ENCODE data around the gene CAV2. TPM values are rescaled to one million over a fixed set of nuclear protein-coding genes. Genes with fewer than 3 reads are reported as not detected.

Gene CAV2
- total RNA-seq, 1 experiment from 2014 or later: 286 TPM

DNA sequence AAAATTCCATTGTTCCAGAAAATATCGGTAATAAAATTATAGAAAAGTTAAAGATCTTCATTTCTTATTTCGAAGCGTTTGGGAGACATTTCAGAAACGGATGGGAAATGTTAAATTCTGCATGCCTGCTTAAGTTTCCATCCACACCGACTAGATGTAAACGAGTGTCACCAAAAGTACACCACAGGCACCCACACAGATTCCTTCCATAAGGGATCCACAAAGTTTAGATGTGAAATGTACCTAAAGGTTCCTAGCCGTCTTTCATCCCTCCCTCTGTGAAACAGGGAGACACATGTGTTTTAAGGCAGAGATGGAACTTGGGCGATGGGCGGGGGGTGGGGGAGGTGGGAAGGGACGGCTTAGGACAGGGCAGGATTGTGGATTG lies 24.7 kb downstream of the CAV2 start:
- Histone ChIP-seq H3K9me3 (ENCODE audit: low read depth, low read length, poor library complexity, severe bottlenecking) (no peaks in the 10 kb centered on the region), H3K4me3 (ENCODE audit: low read depth, low read length, poor library complexity, severe bottlenecking) (peak overlapping the region; percentile 90), H3K27ac (ENCODE audit: low read depth, low read length, poor library complexity, severe bottlenecking) (peak overlapping the region; percentile 100), H3K4me1 (ENCODE audit: insufficient read depth, low read length, poor library complexity, severe bottlenecking) (peaks cover 48% of the 10 kb centered on the region), H3K36me3 (ENCODE audit: insufficient read depth, low read length, poor library complexity, severe bottlenecking) (peaks cover 30% of the 10 kb centered on the region), H3K27me3 (replicated peaks; ENCODE audit: insufficient read depth, low read depth, low read length, poor library complexity) (no peaks in the 10 kb centered on the region)
- no TSS peak for BruUV-seq (replicated peaks)
- intact Hi-C loops (cut with micrococcal nuclease; ENCODE audit: unreplicated experiment): loop anchor here (5.0 kb wide), 2 partner anchors 82 to 352 kb away; no protein-coding TSS in a partner anchor
- TF ChIP-seq, protein P1, sequence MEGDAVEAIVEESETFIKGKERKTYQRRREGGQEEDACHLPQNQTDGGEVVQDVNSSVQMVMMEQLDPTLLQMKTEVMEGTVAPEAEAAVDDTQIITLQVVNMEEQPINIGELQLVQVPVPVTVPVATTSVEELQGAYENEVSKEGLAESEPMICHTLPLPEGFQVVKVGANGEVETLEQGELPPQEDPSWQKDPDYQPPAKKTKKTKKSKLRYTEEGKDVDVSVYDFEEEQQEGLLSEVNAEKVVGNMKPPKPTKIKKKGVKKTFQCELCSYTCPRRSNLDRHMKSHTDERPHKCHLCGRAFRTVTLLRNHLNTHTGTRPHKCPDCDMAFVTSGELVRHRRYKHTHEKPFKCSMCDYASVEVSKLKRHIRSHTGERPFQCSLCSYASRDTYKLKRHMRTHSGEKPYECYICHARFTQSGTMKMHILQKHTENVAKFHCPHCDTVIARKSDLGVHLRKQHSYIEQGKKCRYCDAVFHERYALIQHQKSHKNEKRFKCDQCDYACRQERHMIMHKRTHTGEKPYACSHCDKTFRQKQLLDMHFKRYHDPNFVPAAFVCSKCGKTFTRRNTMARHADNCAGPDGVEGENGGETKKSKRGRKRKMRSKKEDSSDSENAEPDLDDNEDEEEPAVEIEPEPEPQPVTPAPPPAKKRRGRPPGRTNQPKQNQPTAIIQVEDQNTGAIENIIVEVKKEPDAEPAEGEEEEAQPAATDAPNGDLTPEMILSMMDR (conservative IDR thresholded peaks at IDR 0.05; ENCODE audit: low read depth, low read length): no peak
- no peak for TF ChIP-seq EZH2 (IDR thresholded peaks at IDR 0.05; ENCODE audit: borderline replicate concordance, low read depth, low read length, poor library complexity, severe bottlenecking)
- ChIA-PET CTCF (no interaction called here), POLR2A (ENCODE audit: low non-redundant PET) (no interaction called here)
- DNase-seq (ENCODE audit: low spot score): no peak

DNA sequence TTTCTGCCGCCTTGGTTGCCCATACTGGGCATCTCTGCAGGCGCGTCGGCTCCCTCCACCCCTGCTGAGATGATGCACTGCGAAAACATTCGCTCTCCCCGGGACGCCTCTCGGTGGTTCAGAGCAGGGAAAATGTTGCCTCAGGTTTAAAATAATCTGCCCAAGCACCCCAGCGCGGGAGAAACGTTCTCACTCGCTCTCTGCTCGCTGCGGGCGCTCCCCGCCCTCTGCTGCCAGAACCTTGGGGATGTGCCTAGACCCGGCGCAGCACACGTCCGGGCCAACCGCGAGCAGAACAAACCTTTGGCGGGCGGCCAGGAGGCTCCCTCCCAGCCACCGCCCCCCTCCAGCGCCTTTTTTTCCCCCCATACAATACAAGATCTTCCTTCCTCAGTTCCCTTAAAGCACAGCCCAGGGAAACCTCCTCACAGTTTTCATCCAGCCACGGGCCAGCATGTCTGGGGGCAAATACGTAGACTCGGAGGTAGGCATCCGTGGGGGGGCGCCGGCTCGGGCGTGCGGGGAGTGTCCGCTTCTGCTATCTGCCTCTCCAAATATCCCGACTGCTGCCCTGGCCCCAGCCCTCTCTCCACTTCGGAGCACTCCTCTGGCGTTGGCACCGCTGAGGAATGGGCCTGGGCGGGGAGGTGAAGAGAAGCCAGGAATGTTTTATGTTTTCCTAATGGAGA lies 25.2 kb downstream of the CAV2 start, which contains the start of gene CAV1:
Gene CAV1, plus strand, starts transcription at position 428 of the 689 bp plus-strand sequence. Its CDS starts 27 bp downstream, at position 455.
- TF ChIP-seq, protein P1 (conservative IDR thresholded peaks at IDR 0.05; ENCODE audit: low read depth, low read length): no peak; the same call in 1 of the 2 replicates
- no peak for TF ChIP-seq EZH2 (IDR thresholded peaks at IDR 0.05; ENCODE audit: borderline replicate concordance, low read depth, low read length, poor library complexity, severe bottlenecking)
- BruUV-seq (replicated peaks): no TSS peak
- Histone ChIP-seq H3K36me3 (ENCODE audit: insufficient read depth, low read length, poor library complexity, severe bottlenecking) (peaks cover 36% of the 10 kb centered on the region), H3K9me3 (ENCODE audit: low read depth, low read length, poor library complexity, severe bottlenecking) (no peaks in the 10 kb centered on the region), H3K27ac (ENCODE audit: low read depth, low read length, poor library complexity, severe bottlenecking) (peak within 1 kb of the TSS; percentile 100), H3K4me1 (ENCODE audit: insufficient read depth, low read length, poor library complexity, severe bottlenecking) (peaks cover 43% of the 10 kb centered on the region), H3K27me3 (replicated peaks; ENCODE audit: insufficient read depth, low read depth, low read length, poor library complexity) (no peaks in the 10 kb centered on the region), H3K4me3 (ENCODE audit: low read depth, low read length, poor library complexity, severe bottlenecking) (peak within 1 kb of the TSS; percentile 90)
- intact Hi-C loops (cut with micrococcal nuclease; ENCODE audit: unreplicated experiment): loop anchor here (5.0 kb wide), 2 partner anchors 82 to 352 kb away; no protein-coding TSS in a partner anchor
- ChIA-PET POLR2A (ENCODE audit: low non-redundant PET) (no interaction called here), CTCF (no interaction called here)
- DNase-seq (ENCODE audit: low spot score): peak; percentile 99

DNA sequence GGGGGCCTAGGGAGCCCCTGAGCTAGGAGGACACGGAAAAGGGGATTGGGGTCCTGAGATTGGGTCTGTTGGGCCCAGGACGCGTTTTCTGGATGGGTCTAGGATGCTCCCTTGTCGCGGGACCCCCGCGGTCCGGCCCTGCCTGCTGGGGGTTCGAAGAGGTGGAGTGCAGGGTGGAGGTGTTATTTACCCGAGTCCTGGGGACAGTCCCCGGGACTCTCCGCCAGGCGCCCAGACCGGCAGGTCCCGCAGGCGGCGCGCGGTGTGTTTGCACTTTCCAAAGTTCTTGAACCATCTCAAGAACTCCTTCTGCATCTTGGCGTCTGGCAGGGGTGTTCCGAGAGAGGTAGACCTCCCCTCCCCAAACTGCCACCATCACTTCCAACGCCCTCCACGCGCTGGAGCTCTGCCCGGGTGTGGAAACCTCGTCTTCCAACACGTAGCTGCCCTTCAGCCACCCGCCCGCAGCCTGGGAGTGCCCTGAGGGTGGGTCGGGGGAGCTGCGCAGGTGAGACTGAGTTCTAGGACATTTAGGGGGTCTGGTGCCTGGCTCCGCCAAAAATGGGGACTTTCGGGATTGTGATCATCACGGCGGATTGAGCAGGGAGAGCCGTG lies 25.9 kb downstream of the CAV2 start:
- TF ChIP-seq EZH2 (IDR thresholded peaks at IDR 0.05; ENCODE audit: borderline replicate concordance, low read depth, low read length, poor library complexity, severe bottlenecking): no peak
- TF ChIP-seq, protein P1 (conservative IDR thresholded peaks at IDR 0.05; ENCODE audit: low read depth, low read length): no peak
- POLR2A ChIA-PET (ENCODE audit: low non-redundant PET): interaction anchor here (0.6 to 1.0 kb wide), 4 partner anchors 57 to 332 kb away, joined by 3 to 5 read pairs (median 4); partner anchors contain the start of gene TES
- BruUV-seq (replicated peaks): no TSS peak
- no peak for DNase-seq (ENCODE audit: low spot score)
- Histone ChIP-seq H3K27me3 (replicated peaks; ENCODE audit: insufficient read depth, low read depth, low read length, poor library complexity) (no peaks in the 10 kb centered on the region), H3K36me3 (ENCODE audit: insufficient read depth, low read length, poor library complexity, severe bottlenecking) (peaks cover 42% of the 10 kb centered on the region), H3K4me1 (ENCODE audit: insufficient read depth, low read length, poor library complexity, severe bottlenecking) (peaks cover 36% of the 10 kb centered on the region), H3K27ac (ENCODE audit: low read depth, low read length, poor library complexity, severe bottlenecking) (peak overlapping the region; percentile 100), H3K4me3 (ENCODE audit: low read depth, low read length, poor library complexity, severe bottlenecking) (peak overlapping the region; percentile 90), H3K9me3 (ENCODE audit: low read depth, low read length, poor library complexity, severe bottlenecking) (no peaks in the 10 kb centered on the region)
- intact Hi-C loops (cut with micrococcal nuclease; ENCODE audit: unreplicated experiment): no loop called here
- CTCF ChIA-PET: interaction anchor here (1.0 to 1.4 kb wide), 3 partner anchors 66 to 345 kb away, joined by 3 to 9 read pairs (median 5); no protein-coding TSS in a partner anchor
